ENCODE data around the gene COPS4. TPM values are rescaled to one million over a fixed set of nuclear protein-coding genes. Genes with fewer than 3 reads are reported as not detected.
"Not testable (repeated sequence)": the region's sequence is repeated elsewhere in the genome, so short reads cannot be mapped to it uniquely, and the experiment has no call there.

COPS4 gene
- total RNA-seq, 1 experiment from 2014 or later, result 66.7 TPM

GRCh38 chr4:83022724-83023450, 12.1 kb upstream of the COPS4 start:
- peak; percentile 69 for DNase-seq (ENCODE audit: low read depth)

- DNase-seq (ENCODE audit: low read depth), result not testable (repeated sequence)
Measured at GRCh38 chr4:83023599-83023998, 11.4 kb upstream of the COPS4 start.

- DNase-seq (ENCODE audit: low read depth), result no peak
Measured at GRCh38 chr4:83024233-83024632, 10.8 kb upstream of the COPS4 start.

GRCh38 chr4:83025563-83025962, 9.4 kb upstream of the COPS4 start:
- DNase-seq (ENCODE audit: low read depth), result no peak

GRCh38 chr4:83028976-83029375, 6.0 kb upstream of the COPS4 start:
- DNase-seq (ENCODE audit: low read depth), result no peak

- DNase-seq (ENCODE audit: low read depth), result no peak
Measured at GRCh38 chr4:83029688-83030087, 5.3 kb upstream of the COPS4 start.

- no peak for DNase-seq (ENCODE audit: low read depth)
Measured at GRCh38 chr4:83036991-83037665, 2.1 kb downstream of the COPS4 start.

- no peak for DNase-seq (ENCODE audit: low read depth)
Measured at GRCh38 chr4:83040269-83040668, 5.3 kb downstream of the COPS4 start.

GRCh38 chr4:83043157-83043556, 8.2 kb downstream of the COPS4 start:
- DNase-seq (ENCODE audit: low read depth), result not testable (repeated sequence)

GRCh38 chr4:83043801-83044407, 8.9 kb downstream of the COPS4 start:
- DNase-seq (ENCODE audit: low read depth), result no peak

GRCh38 chr4:83046693-83047473, 11.9 kb downstream of the COPS4 start:
- DNase-seq (ENCODE audit: low read depth), result no peak

- not testable (repeated sequence) for DNase-seq (ENCODE audit: low read depth)
Measured at GRCh38 chr4:83048781-83049180, 13.8 kb downstream of the COPS4 start.

- DNase-seq (ENCODE audit: low read depth), result no peak
Measured at GRCh38 chr4:83054928-83055327, 19.9 kb downstream of the COPS4 start.

- DNase-seq (ENCODE audit: low read depth), result no peak
Measured at GRCh38 chr4:83062739-83063138, 27.8 kb downstream of the COPS4 start.

GRCh38 chr4:83065266-83065665, 30.3 kb downstream of the COPS4 start:
- no peak for DNase-seq (ENCODE audit: low read depth)

GRCh38 chr4:83067058-83067639, 32.2 kb downstream of the COPS4 start:
- peak; percentile 49 for DNase-seq (ENCODE audit: low read depth)

GRCh38 chr4:83071116-83071515, 36.1 kb downstream of the COPS4 start:
- DNase-seq (ENCODE audit: low read depth), result no peak

GRCh38 chr4:83074086-83074704, 39.2 kb downstream of the COPS4 start:
- peak; percentile 61 for DNase-seq (ENCODE audit: low read depth)

GRCh38 chr4:83074783-83075182, 39.8 kb downstream of the COPS4 start:
- DNase-seq (ENCODE audit: low read depth), result not testable (repeated sequence)

- DNase-seq (ENCODE audit: low read depth), result peak; percentile 10
Measured at GRCh38 chr4:83075311-83076095, 40.5 kb downstream of the COPS4 start.

All from HT1080 (cell line).